HG03139 (cell line): Measurements from ENCODE around the gene MPND.
"Not testable (repeated sequence)": the region's sequence is repeated elsewhere in the genome, so short reads cannot be mapped to it uniquely, and the experiment has no call there.

ENCODE experiments used
- ATAC-seq: cut with Tn5 transposase; IDR thresholded peaks from one replicate; pipeline ENCODE4 v1.9.1; 2021; ENCODE audit not compliant: unreplicated experiment

MPND gene

GRCh38 chr19:4319067-4319718 lies 24.2 kb upstream of the MPND start:
- no peak for ATAC-seq

- ATAC-seq: no peak
Measured at GRCh38 chr19:4320419-4320818, 22.9 kb upstream of the MPND start.

- ATAC-seq: no peak
Measured at GRCh38 chr19:4322942-4323665, 20.3 kb upstream of the MPND start.

DNA sequence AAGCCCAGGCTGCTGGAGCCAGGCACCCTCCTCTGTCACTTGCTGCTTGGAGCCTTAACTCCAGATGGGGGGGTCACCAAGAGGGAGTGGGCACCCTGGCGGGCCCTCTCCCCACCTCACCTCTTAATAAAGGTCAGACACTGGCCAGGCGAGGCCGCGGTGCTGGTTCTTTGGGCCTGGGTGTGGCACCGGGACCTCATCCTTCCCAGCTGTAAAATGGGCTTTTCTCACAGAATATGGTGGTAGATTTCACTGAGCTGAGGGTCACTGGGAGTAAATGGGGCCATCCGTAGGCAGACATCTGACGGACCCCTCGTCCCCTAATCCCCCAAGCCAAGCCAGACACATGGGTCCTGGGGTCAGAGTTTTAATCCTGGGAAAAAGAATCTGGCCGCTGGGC lies 19.7 kb upstream of the MPND start:
- no peak for ATAC-seq

DNA sequence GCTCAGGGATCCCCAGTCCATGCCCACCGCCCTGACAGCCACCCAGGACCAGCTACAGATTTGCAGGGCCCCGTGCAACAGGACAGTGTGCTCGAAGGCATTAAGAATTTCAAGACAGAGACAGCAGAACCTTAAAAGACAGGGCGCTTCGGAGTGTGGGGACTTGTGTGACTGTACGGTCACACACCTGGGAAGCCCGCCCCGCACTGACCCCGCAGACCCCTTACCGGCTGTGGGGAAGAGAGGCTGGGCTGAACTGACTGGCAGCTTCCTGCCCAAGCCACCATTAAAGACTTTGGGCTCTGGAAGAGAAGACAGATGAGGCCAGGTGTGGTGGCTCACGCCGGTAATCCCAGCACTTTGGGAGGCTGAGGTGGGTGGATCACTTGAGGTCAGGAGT lies 19.1 kb upstream of the MPND start:
- ATAC-seq: no peak

DNA sequence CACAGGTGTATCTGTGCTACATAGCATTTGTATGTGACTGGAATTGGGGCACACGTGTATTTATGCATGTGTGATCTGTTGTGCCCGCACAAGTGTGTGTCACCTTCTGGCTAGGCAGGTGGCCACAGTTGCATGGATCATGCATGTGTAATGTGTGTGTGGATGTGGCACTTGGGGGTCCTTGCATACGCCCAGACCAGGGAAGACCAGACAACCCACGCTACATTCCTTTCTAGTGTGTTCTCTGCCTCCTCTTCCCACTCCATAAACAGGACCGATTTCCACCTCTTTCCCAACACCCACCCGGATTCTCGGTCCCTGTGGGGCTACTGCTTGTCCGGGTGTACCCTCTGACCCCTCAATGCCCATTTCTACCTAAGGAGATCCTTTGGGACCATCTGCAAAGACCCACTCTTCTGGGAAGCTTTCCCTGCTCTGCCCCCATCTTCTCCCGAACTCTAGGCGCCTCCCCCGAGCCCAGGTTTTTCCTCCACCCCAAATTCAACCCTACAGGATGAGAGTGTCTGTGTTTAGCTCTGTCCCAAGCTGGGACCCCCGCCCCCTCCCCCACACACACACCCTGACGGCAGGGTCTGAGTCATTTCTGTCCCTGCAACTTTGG lies 17.0 kb upstream of the MPND start:
- ATAC-seq: no peak

- no peak for ATAC-seq
Measured at GRCh38 chr19:4326837-4327251, 16.5 kb upstream of the MPND start.

DNA sequence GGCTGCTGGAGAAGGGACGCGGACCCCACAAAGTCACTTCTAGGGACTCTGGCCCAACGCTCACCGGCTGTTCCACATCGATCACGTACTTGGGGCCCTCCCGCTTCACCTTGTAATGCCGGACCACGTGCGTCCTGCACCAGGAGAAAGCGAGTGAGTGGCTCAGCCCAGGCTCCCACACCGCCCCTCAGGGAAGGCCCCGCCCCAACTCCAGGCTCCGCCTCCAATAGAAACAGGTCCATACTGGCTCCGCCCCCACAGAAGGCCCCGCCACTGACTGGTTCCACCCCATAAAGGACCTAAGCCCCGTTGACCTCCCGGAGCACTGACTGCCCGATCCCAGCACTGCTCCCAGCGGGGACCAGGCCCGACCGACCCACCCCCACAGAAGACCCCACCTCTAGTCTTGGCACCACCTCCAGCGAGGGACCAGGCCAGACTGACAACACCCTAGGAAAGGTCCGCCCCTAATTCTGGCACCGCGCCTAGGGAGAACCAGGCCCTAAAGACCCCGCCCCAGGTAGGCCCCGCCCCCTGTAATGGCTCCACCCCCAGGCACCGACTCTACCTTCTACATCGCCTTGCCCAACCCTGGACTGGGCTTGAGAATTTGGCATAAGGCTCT lies 16.0 kb upstream of the MPND start:
- no peak for ATAC-seq

GRCh38 chr19:4327877-4328242 lies 15.5 kb upstream of the MPND start:
- ATAC-seq: no peak

DNA sequence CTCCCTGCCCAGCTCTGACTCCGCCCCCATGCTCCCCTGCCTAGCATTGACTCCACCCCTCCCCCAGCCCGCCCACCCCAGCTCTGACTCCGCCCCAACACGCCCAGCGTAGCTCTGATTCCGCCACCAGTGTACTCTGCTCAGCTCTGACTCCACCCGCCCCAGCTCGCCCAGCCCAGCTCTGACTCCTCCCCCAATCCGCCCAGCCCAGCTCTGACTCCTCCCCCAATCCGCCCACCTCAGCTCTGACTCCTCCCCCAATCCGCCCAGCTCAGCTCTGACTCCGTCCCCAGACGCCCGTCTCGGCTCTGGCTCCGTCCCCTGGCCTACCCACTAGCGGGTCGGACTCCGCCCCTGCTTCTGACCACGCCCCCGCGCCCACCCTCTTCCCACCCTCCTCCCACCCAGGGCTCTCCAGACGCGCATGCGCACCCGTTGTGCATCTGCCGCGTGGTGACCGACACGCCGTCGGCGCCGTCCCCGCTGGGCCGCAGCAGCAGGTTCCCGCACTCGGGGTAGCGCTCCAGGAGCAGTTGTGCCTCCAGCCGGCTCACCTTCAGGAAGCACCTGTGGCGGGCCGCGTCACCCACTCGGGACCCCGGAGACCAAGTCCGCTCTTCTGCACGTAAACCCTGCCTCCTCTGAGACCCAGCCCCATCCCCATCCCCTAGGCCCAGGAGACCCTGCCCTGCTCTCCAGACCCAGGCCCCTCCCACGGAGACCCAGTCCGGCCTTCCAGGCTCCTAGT lies 14.9 kb upstream of the MPND start:
- peak; percentile 66 for ATAC-seq

- not testable (repeated sequence) for ATAC-seq
Measured at GRCh38 chr19:4328991-4329681, 14.2 kb upstream of the MPND start.

GRCh38 chr19:4329858-4330257 lies 13.5 kb upstream of the MPND start:
- no peak for ATAC-seq

DNA sequence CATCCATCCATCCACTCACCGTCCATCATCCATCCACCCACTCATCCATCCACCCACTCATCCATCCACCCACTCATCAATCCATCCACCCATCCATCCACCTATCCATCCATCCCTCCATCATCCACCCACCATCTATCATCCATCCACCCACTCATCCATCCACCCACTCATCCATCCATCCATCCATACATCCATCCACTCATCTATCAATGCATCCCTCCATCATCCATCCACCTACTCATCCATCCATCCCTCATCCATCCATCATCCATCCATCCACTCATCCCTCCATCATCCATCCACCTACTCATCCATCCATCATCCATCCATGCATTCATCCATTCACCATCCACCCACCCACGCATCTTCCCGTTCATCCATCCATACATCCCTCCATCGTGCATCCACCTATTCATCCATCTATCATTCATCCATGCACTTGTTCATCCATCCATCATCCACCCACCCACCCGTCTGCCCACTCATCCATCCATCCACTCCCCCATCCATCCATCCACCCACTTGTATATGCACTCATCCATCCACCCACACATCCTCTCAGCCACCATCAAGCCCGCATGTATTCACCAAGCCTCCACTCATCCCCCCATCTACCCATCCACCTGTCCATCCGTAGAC lies 8.3 kb upstream of the MPND start:
- no peak for ATAC-seq

DNA sequence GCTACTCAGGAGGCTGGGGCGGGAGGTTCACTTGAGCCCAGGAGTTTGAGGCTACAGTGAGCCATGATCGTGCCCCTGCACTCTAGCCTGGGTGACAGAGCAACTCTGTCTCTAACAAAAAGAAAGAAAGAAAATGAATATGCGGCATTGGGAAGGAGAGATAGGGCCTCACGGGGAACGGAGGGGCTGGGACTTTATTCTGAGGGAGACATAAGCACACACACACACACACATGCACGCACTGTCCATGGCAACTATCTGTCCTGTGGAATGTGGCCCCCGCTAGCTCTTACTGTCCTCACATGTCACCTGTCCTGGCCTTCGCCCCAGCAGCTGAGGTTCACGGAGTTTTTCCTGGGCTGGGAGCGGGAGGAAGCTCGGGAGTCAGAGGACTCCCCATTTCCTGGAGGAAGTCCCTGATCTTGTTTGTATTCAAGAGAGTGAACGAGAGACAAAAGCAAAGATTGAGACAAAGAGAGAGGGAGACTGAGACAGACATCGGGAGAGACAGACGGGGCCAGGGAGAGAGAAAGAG lies 5.4 kb upstream of the MPND start:
- ATAC-seq: no peak

DNA sequence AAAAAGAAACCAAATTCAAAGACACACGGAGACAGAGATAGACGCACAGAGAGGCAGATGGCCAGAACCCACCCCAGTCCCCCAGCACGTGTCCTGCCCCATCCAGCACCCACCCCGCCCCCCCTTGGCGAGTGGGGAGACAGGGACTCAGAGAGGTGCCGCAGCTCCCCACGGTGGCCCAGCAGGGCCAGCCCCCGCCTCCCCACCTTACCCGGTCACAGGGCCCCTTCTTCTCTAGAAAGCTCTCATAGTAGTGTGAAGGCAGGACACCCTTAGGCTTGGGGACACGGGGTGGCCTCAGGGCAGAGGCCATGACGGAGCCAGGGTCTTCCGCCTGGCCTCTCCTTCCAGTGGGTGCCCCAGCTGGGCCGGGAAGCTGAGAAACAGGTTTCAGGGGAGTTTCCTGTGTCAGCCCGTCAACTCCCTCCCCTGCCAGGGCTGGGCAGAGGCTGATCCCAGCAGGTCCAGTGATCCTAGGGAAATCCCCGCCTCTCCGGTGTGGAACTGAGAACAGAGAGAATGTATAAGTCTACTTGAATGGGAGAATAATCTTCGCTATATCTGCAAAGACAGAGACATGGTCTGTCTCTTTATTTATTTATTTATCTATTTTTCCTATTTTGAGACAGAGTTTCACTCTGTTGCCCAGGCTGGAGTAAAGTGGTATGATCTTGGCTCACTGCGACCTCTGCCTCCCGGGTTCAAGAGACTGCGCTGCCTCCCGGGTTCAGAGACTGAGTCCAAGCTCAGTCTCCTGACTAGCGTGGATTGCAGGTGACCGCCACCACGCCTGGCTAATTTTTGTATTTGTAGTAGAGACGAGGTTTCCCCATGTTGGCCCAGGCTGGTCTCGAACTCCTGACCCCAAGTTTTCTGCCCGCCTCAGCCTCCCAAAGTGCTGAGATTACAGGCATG lies 4.7 kb upstream of the MPND start, which contains the start of gene STAP2:
TSS of gene STAP2 (minus strand) at position 387 of the 915 bp plus-strand sequence. CDS start at position 313, 74 bp downstream.
- no peak for ATAC-seq

DNA sequence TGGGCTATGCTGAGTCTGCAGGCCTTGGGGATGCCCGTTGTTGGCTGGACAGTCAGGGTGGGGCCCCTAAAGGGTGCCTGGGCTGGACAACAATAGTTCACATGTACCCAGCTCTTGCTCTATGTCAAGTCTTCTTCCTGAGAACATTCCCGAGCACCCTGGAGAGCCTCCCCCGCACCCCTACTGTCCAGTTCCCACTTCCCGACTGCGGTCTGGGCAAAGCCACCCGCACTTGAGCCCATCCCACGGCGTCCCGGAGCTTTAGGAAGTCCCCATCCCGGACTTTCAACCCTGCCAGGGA lies 1.1 kb upstream of the MPND start:
- no peak for ATAC-seq

GRCh38 chr19:4342615-4343369 lies 570 bp upstream of the MPND start:
- ATAC-seq: peak; percentile 81

DNA sequence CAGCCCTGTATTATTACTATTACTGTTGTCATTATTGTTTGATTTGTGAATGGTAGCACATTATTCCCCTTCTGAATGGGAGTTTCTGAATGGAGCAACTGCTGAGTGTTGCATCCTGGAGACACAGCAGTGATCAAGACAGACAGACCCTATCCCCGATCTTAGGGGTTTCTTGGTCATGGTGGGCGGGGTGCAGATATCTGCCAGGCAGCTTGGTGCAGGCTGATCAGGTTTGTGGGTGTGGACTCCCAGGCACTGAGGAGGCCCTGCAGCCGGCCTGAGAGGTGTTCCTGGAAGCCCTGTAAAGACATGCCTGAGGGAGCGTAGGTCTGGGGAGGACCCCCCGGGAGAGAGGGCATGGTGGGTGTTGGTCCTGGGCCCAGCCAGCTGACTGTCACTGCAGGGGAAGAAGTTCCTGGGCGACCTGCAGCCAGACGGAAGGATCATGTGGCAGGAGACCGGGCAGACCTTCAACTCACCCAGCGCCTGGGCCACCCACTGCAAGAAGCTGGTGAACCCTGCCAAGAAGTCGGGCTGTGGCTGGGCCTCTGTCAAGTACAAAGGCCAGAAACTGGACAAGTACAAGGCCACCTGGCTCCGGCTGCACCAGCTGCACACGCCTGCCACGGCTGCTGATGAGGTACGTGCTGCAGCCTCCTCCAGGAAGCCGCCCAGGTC lies 2.1 kb downstream of the MPND start:
- no peak for ATAC-seq
